T1000 (cell line): Measurements from ENCODE around the gene MIDN.

ENCODE experiments used
- DNase-seq: peaks from one replicate; lab custom pipeline; 2025; ENCODE audit warnings: mixed read lengths; lab: John Stamatoyannopoulos, UW

The MIDN gene

GRCh38 chr19:1283207-1283916 is 35.0 kb downstream of the MIDN start:
- no peak for DNase-seq

GRCh38 chr19:1283917-1284292 is 35.5 kb downstream of the MIDN start:
- no peak for DNase-seq

- DNase-seq: no peak
Observed at GRCh38 chr19:1284293-1284978, 36.1 kb downstream of the MIDN start.

GRCh38 chr19:1284979-1285736 is 36.8 kb downstream of the MIDN start:
- no peak for DNase-seq

- DNase-seq: no peak
Observed at GRCh38 chr19:1285737-1286360, 37.5 kb downstream of the MIDN start, which contains the start of gene EFNA2. Gene EFNA2, plus strand, starts transcription at chr19:1285873. Its CDS starts 296 bp downstream, at chr19:1286169.

- no peak for DNase-seq
Observed at GRCh38 chr19:1286487-1287353, 38.3 kb downstream of the MIDN start.

- DNase-seq: no peak
Observed at GRCh38 chr19:1287354-1288225, 39.2 kb downstream of the MIDN start.

- DNase-seq: no peak
Observed at GRCh38 chr19:1288226-1288612, 39.8 kb downstream of the MIDN start.

- DNase-seq: no peak
Observed at GRCh38 chr19:1288833-1289685, 40.7 kb downstream of the MIDN start.

GRCh38 chr19:1289686-1290025 is 41.3 kb downstream of the MIDN start:
- no peak for DNase-seq

GRCh38 chr19:1290196-1290702 is 41.9 kb downstream of the MIDN start:
- no peak for DNase-seq

GRCh38 chr19:1290703-1291651 is 42.6 kb downstream of the MIDN start:
- no peak for DNase-seq

GRCh38 chr19:1291761-1292418 is 43.5 kb downstream of the MIDN start:
- no peak for DNase-seq

GRCh38 chr19:1292419-1293151 is 44.2 kb downstream of the MIDN start:
- DNase-seq: no peak

GRCh38 chr19:1293782-1294604 is 45.6 kb downstream of the MIDN start:
- no peak for DNase-seq

- DNase-seq: no peak
Observed at GRCh38 chr19:1294688-1295087, 46.3 kb downstream of the MIDN start.
